Measurements from ENCODE around the gene NSG1. TPM values are rescaled to one million over a fixed set of nuclear protein-coding genes. Genes with fewer than 3 reads are reported as not detected.

NSG1 gene
- total and polyA plus RNA-seq, 2 of the 8 experiments (the other 6 are each of a cell fraction or from before 2014, with no cell fraction given): 35.7 to 61.4 TPM

DNA sequence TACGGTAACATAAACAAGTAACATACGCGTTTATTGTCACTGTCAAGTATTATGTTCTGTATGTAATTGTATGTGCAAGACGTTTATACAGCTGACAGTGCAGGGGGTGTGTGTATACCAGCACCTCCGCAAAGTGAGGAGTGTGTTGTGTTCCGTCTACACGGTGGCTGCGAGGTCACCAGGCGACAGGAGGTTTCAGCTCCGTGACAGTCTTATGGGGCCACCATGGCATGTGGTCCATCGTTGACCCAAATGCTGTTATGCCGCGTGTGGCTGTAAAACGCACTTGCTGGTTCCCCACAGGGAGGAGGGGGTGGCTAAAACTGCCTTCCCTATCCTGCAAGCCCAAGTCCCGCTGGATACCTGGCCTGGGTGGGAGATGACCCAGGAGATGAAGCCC, 25.0 kb downstream of the NSG1 start:
- Histone ChIP-seq H4K8ac (ENCODE audit: extremely low read depth, insufficient read depth, low read length) (no peak overlapping the region), H3K9ac (replicated peaks in 1 of 4; ENCODE audit: extremely low read depth in 1 of 4, low read depth in 3 of 4, low read length in 3 of 4) (no peak overlapping the region), H3K4me1 (replicated peaks in 1 of 4; ENCODE audit: control insufficient read depth in 3 of 4, insufficient read depth in 4 of 4, low read length in 3 of 4) (no peaks in the 10 kb centered on the region), H4K20me1 (replicated peaks in 1 of 2; ENCODE audit: control insufficient read depth in 1 of 2, insufficient read depth in 2 of 2, low read length in 2 of 2) (peaks cover 0 to 8% of the 10 kb centered on the region in 2 experiments), H2BK20ac (ENCODE audit: low read length) (no peak overlapping the region), H3K14ac (ENCODE audit: insufficient read length) (no peak overlapping the region), H3K23me2 (ENCODE audit: low read depth, low read length) (no peaks in the 10 kb centered on the region), H4K91ac (replicated peaks; ENCODE audit: insufficient read length, low read length) (no peak overlapping the region), H3K23ac (ENCODE audit: insufficient read length) (no peak overlapping the region), H3K27me3 (replicated peaks in 1 of 4; ENCODE audit: control insufficient read depth in 3 of 4, extremely low read depth in 1 of 4, insufficient read depth in 3 of 4, low read length in 3 of 4) (no peaks in the 10 kb centered on the region), H2AK5ac (ENCODE audit: low read depth, low read length) (no peak overlapping the region), H3K4me2 (ENCODE audit: insufficient read depth in 1 of 2, low read depth in 2 of 2, low read length in 2 of 2) (no peak overlapping the region), H2AFZ (ENCODE audit: low read length) (no peak overlapping the region), H3K79me1 (ENCODE audit: low read depth, low read length) (no peaks in the 10 kb centered on the region; the same call in 1 of the 2 replicates), H3K18ac (ENCODE audit: extremely low read depth, low read length) (no peak overlapping the region), H3K4ac (replicated peaks; ENCODE audit: insufficient read length, low read depth, low read length) (no peak overlapping the region), H2BK120ac (replicated peaks; ENCODE audit: low read depth, low read length) (no peak overlapping the region), H2BK5ac (ENCODE audit: low read depth, low read length) (no peak overlapping the region), H3K9me3 (ENCODE audit: insufficient read depth in 2 of 2, low read depth in 1 of 2, low read length in 1 of 2) (peaks cover 4% of the 10 kb centered on the region in 2 experiments; a peak in 2 of 4 replicates), H3K36me3 (ENCODE audit: control insufficient read depth in 2 of 4, insufficient read depth in 4 of 4, low read length in 3 of 4) (peaks cover 0 to 5% (median 1%) of the 10 kb centered on the region in 4 experiments; a peak in 1 of 8 replicates), H3K79me2 (ENCODE audit: control insufficient read depth in 1 of 2, insufficient read depth in 2 of 2, low read length in 2 of 2) (no peaks in the 10 kb centered on the region), H2BK12ac (ENCODE audit: low read depth, low read length) (no peak overlapping the region), H4K5ac (ENCODE audit: insufficient read length, low read depth, low read length) (no peak overlapping the region), H3K56ac (replicated peaks; ENCODE audit: insufficient read length, low read depth, low read length) (no peak overlapping the region), H3K27ac (ENCODE audit: low read depth, low read length) (no peak overlapping the region), H2BK15ac (ENCODE audit: low read length) (no peak overlapping the region), H3K4me3 (ENCODE audit: extremely low read depth in 1 of 4, insufficient read depth in 2 of 4, low read depth in 3 of 4, low read length in 4 of 4) (no peak overlapping the region)
- no peak for DNase-seq (ENCODE audit: low read depth in 1 of 2, low spot score in 2 of 2)
- FAIRE-seq: no peak
- POLR2A ChIA-PET (ENCODE audit: partially characterized antibody): no interaction called here
- CTCF ChIA-PET (ENCODE audit: partially characterized antibody): interaction anchor here (0.6 to 1.7 kb wide), 6 partner anchors 12 to 325 kb away, joined by 3 to 5 read pairs (median 4); no protein-coding TSS in a partner anchor
- 90% methylated on average over 14 of the region's 15 CpGs; no CpG with 5 or more reads in 1 of the 2 experiments for WGBS, 2 experiments (ENCODE audit: extremely low coverage in 1 of 2, insufficient coverage in 1 of 2, insufficient read length in 1 of 2, insufficient replicate concordance in 2 of 2, low coverage in 1 of 2, low lambda C conversion rate in 2 of 2, missing lambda C conversion rate in 1 of 2)
- TF ChIP-seq TBP (IDR thresholded peaks at IDR 0.05; ENCODE audit: low read depth, low read length) (no peak), JUN (IDR thresholded peaks at IDR 0.05; ENCODE audit: low read depth, low read length) (no peak), TAF1 (IDR thresholded peaks at IDR 0.05; ENCODE audit: low read depth, low read length) (no peak), CHD1 (IDR thresholded peaks at IDR 0.05; ENCODE audit: low read depth, low read length) (no peak)
- TF ChIP-seq, protein P1, sequence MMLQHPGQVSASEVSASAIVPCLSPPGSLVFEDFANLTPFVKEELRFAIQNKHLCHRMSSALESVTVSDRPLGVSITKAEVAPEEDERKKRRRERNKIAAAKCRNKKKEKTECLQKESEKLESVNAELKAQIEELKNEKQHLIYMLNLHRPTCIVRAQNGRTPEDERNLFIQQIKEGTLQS (IDR thresholded peaks at IDR 0.05; ENCODE audit: insufficient read depth, low read depth, low read length): no peak

Data from H1 (cell line).